Measurements from ENCODE around the gene HOXD11. TPM values are rescaled to one million over a fixed set of nuclear protein-coding genes. Genes with fewer than 3 reads are reported as not detected.

Gene HOXD11
- total and polyA plus RNA-seq, 2 of the 13 experiments (the other 11 are each of a cell fraction or from before 2014, with no cell fraction given) = not detected

- 66% methylated on average over 27 of the region's 30 CpGs for WGBS (ENCODE audit: low lambda C conversion rate)
- H3K27me3 ChIP-seq (ENCODE audit: control insufficient read depth in 1 of 2, insufficient read depth in 2 of 2, low read length in 2 of 2) = peaks cover 20 to 74% of the 10 kb centered on the region in 2 experiments
- FAIRE-seq = no peak
Measured at GRCh38 chr2:176068419-176068832, 38.7 kb upstream of the HOXD11 start.

More at GRCh38 chr2:176068419-176068832, 38.7 kb upstream of the HOXD11 start:
- H4K20me1 ChIP-seq (ENCODE audit: insufficient read depth, low read length) = no peaks in the 10 kb centered on the region
- H3K4me1 ChIP-seq (ENCODE audit: insufficient read depth, low read length) = no peaks in the 10 kb centered on the region
- no peak overlapping the region for H3K4me2 ChIP-seq (ENCODE audit: low read depth, low read length)
- H2AFZ ChIP-seq (ENCODE audit: low read length) = no peak overlapping the region
- no TSS peak for BruUV-seq (replicated peaks)
- no peaks in the 10 kb centered on the region for H3K9me3 ChIP-seq (ENCODE audit: low read length)
- TF ChIP-seq EED (CRISPR knock-in tag; IDR thresholded peaks at IDR 0.05) = peak; percentile 27; the same call in 1 of the 2 replicates
- TF ChIP-seq, protein P1, sequence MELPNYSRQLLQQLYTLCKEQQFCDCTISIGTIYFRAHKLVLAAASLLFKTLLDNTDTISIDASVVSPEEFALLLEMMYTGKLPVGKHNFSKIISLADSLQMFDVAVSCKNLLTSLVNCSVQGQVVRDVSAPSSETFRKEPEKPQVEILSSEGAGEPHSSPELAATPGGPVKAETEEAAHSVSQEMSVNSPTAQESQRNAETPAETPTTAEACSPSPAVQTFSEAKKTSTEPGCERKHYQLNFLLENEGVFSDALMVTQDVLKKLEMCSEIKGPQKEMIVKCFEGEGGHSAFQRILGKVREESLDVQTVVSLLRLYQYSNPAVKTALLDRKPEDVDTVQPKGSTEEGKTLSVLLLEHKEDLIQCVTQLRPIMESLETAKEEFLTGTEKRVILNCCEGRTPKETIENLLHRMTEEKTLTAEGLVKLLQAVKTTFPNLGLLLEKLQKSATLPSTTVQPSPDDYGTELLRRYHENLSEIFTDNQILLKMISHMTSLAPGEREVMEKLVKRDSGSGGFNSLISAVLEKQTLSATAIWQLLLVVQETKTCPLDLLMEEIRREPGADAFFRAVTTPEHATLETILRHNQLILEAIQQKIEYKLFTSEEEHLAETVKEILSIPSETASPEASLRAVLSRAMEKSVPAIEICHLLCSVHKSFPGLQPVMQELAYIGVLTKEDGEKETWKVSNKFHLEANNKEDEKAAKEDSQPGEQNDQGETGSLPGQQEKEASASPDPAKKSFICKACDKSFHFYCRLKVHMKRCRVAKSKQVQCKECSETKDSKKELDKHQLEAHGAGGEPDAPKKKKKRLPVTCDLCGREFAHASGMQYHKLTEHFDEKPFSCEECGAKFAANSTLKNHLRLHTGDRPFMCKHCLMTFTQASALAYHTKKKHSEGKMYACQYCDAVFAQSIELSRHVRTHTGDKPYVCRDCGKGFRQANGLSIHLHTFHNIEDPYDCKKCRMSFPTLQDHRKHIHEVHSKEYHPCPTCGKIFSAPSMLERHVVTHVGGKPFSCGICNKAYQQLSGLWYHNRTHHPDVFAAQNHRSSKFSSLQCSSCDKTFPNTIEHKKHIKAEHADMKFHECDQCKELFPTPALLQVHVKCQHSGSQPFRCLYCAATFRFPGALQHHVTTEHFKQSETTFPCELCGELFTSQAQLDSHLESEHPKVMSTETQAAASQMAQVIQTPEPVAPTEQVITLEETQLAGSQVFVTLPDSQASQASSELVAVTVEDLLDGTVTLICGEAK (IDR thresholded peaks at IDR 0.05) = no peak
- TF ChIP-seq, protein P1 (CRISPR knock-in tag; IDR thresholded peaks at IDR 0.05) = no peak
- intact Hi-C loops (cut with micrococcal nuclease; ENCODE audit: unreplicated experiment) = no loop called here
- H3K9ac ChIP-seq (ENCODE audit: insufficient read depth, low read depth, low read length) = no peak overlapping the region
- H3K4me3 ChIP-seq (replicated peaks in 1 of 3; ENCODE audit: insufficient read depth in 1 of 3, low read depth in 2 of 3, low read length in 3 of 3) = no peak overlapping the region
- H3K36me3 ChIP-seq (replicated peaks in 1 of 2; ENCODE audit: control insufficient read depth in 1 of 2, insufficient read depth in 2 of 2, low read length in 2 of 2) = no peaks in the 10 kb centered on the region
- in situ Hi-C loops (cut with HindIII; ENCODE audit: extremely low pct_ligation_motif_present, low pct_unique_long_range_greater_than_20kb) = no loop called here
- ChIA-PET CTCF (ENCODE audit: low intra/inter-chr PET ratio, low total read pairs) (no interaction called here), POLR2A (no interaction called here)
- no peak for ATAC-seq
- no peak overlapping the region for H3K27ac ChIP-seq (ENCODE audit: extremely low read length, insufficient read depth, low read length)
- no peak for DNase-seq (ENCODE audit: low spot score)
- H3K79me2 ChIP-seq (ENCODE audit: insufficient read depth, low read length) = no peaks in the 10 kb centered on the region
